Thyroid gland (tissue), 4 donors: Measurements from ENCODE around the gene EPN1. TPM values are rescaled to one million over a fixed set of nuclear protein-coding genes. Genes with fewer than 3 reads are reported as not detected.

Source experiments
- DNase-seq, 2 donors: peaks; one replicate each; pipeline ENCODE4 v3.0.0-alpha.2; 2019
- H3K27ac ChIP-seq, 3 donors: fragments of 200-600 bp; sonication (generic); 1 replicate in 2 of 3; 2 replicates in 1 of 3; pipeline ENCODE4 v1.5.1; 2016 to 2019; ENCODE audit warnings: mild to moderate bottlenecking in 1 of 3, moderate library complexity in 1 of 3
- H3K27me3 ChIP-seq: fragments of 200-600 bp; sonication (generic); one replicate; pipeline ENCODE4 v1.5.1; 2019
- H3K36me3 ChIP-seq, 2 donors: fragments of 200-600 bp; sonication (generic); one replicate each; pipeline ENCODE4 v1.5.1; 2016 to 2019
- H3K4me1 ChIP-seq, 2 donors: fragments of 200-600 bp; sonication (generic); one replicate each; pipeline ENCODE4 v1.5.1; 2017 to 2019
- H3K4me3 ChIP-seq, 3 donors: fragments of 200-600 bp; sonication (generic); replicated peaks in 1 of 3; 1 replicate in 2 of 3; 2 replicates in 1 of 3; pipeline ENCODE4 v1.5.1; 2016; ENCODE audit warnings: mild to moderate bottlenecking in 1 of 3
- H3K9me3 ChIP-seq: fragments of 200-600 bp; sonication (generic); one replicate; pipeline ENCODE4 v1.5.1; 2017
- CTCF ChIP-seq, 6 experiments: fragments of 200-600 bp in 3 of 6; fragments of 450-650 bp in 3 of 6; sonication (generic) in 3 of 6; IDR thresholded peaks; one replicate each; pipeline ENCODE4 v1.5.1; 2016 to 2019; ENCODE audit warnings: antibody characterized with exemption in 6 of 6, mild to moderate bottlenecking in 2 of 6, inconsistent platforms in 1 of 6, moderate library complexity in 1 of 6
- POLR2A ChIP-seq, 2 donors: fragments of 450-650 bp; IDR thresholded peaks; one replicate each; pipeline ENCODE4 v1.6.1; 2017; ENCODE audit warnings: antibody characterized with exemption in 2 of 2, mild to moderate bottlenecking in 2 of 2, moderate library complexity in 1 of 2
- WGBS, 2 donors: methylation state at CpG; one replicate each; pipeline ENCODE4 v1.1.5; 2017; 5-methylcytosine and 5-hydroxymethylcytosine counted together
- intact Hi-C: fragments of 100-400 bp; cut with DNase I; formaldehyde crosslinking; loops from one replicate; pipeline ENCODE4 v1.15.1; 2023
- total RNA-seq, 4 donors: library from RNA; depleted of rRNA; stranded (reverse); fragments of >200 nt; gene quantifications; one replicate each; pipeline ENCODE4 v1.2.3, GENCODE V29; 2016

The EPN1 gene
- total RNA-seq, 4 donors from 2014 or later: 34.8 to 102 (median 72.2) TPM

- 89 to 100% methylated on average over 4 to 12 of the region's 12 CpGs for WGBS, 2 donors
- no peak for DNase-seq
- no peak overlapping the region for H3K27ac ChIP-seq
- peaks cover 49 to 57% of the 10 kb centered on the region in 2 donors for H3K36me3 ChIP-seq
- peaks cover 32 to 41% of the 10 kb centered on the region in 2 donors for H3K4me1 ChIP-seq
- H3K4me3 ChIP-seq: no peak overlapping the region
- H3K27me3 ChIP-seq: no peaks in the 10 kb centered on the region
- no peaks in the 10 kb centered on the region for H3K9me3 ChIP-seq
- intact Hi-C loops: no loop called here
- TF ChIP-seq POLR2A (IDR thresholded peaks at IDR 0.05): no peak
- no peak for TF ChIP-seq CTCF (IDR thresholded peaks at IDR 0.05)
These were observed 14.6 kb upstream of the EPN1 start for GRCh38 chr19:55660404-55660803.

DNA sequence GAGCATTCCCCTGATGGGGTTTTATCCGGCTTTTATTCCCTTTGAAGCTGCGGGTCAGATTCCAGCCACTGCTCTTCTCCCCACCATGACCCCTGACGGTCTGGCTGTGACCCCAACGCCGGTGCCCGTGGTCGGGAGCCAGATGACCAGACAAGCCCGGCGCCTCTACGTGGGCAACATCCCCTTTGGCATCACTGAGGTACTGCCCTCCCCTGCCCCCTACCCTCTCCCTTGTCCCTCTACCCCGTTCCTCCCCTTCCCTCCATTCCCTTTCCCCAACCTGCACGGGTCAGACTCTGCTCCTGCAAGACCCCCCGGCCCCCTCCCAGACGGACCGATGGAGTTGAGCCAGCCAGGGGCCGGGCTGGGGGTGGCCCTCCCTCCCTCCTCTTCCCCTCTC lies 14.0 kb upstream of the EPN1 start:
- H3K27ac ChIP-seq: no peak overlapping the region
- WGBS, 2 donors: 80 to 85% methylated on average over 12 to 16 of the region's 16 CpGs
- H3K27me3 ChIP-seq: no peaks in the 10 kb centered on the region
- H3K4me1 ChIP-seq: peaks cover 27 to 38% of the 10 kb centered on the region in 2 donors
- no peak overlapping the region for H3K4me3 ChIP-seq
- intact Hi-C loops: no loop called here
- H3K9me3 ChIP-seq: no peaks in the 10 kb centered on the region
- H3K36me3 ChIP-seq: peaks cover 55 to 59% of the 10 kb centered on the region in 2 donors
- no peak for TF ChIP-seq POLR2A (IDR thresholded peaks at IDR 0.05)
- no peak for TF ChIP-seq CTCF (IDR thresholded peaks at IDR 0.05)
- no peak for DNase-seq

GRCh38 chr19:55661826-55662225 lies 13.2 kb upstream of the EPN1 start:
- TF ChIP-seq CTCF (IDR thresholded peaks at IDR 0.05): no peak
- no peak for TF ChIP-seq POLR2A (IDR thresholded peaks at IDR 0.05)
- no peak for DNase-seq
- WGBS, 2 donors: 78 to 80% methylated on average over 7 of the region's 7 CpGs
- peaks cover 19 to 30% of the 10 kb centered on the region in 2 donors for H3K4me1 ChIP-seq
- H3K9me3 ChIP-seq: no peaks in the 10 kb centered on the region
- peaks cover 63 to 67% of the 10 kb centered on the region in 2 donors for H3K36me3 ChIP-seq
- H3K27ac ChIP-seq: no peak overlapping the region
- intact Hi-C loops: no loop called here
- no peak overlapping the region for H3K4me3 ChIP-seq
- H3K27me3 ChIP-seq: no peaks in the 10 kb centered on the region

DNA sequence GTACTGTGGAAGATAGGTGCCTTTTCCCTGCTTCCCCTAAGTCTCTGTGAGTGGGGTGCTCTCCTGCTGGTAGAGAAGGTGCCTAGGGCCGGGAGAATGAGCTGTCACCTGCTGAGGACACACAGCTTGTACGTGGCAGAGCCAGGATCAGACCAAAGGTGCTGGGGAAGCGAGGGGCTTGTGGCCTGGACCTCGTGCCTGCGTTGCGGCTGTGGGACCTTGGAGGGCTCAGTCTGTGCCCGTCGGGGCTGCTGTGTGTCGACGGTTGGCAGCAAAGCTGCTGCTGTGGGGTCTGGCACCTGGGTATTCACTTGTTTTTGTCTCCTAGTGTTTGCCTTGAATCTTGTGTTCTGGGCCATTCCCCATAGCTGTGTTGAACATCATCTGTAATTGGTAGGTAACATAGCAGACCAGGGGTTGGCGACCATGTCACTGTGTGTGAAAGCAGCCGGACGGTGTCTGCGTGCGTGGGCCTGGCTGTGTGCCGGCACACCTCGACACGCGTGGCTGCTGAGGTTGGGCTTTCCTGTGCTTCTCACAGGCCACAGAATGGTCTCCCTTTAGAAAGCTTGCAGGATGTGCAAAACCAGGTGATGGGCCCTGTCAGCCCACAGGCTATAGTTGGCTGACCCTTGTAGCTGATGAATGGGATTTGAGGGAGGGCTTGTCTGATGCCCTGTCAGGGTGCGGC lies 11.0 kb upstream of the EPN1 start:
- TF ChIP-seq POLR2A (IDR thresholded peaks at IDR 0.05) (no peak), CTCF (IDR thresholded peaks at IDR 0.05) (no peak)
- peaks cover 0 to 8% of the 10 kb centered on the region in 2 donors for H3K4me1 ChIP-seq
- no peaks in the 10 kb centered on the region for H3K27me3 ChIP-seq
- intact Hi-C loops: no loop called here
- no peak overlapping the region for H3K4me3 ChIP-seq
- H3K9me3 ChIP-seq: no peaks in the 10 kb centered on the region
- no peak for DNase-seq
- 94 to 96% methylated on average over 17 to 19 of the region's 20 CpGs for WGBS, 2 donors
- peaks cover 82 to 89% of the 10 kb centered on the region in 2 donors for H3K36me3 ChIP-seq
- H3K27ac ChIP-seq: no peak overlapping the region

- peaks cover 82 to 83% of the 10 kb centered on the region in 2 donors for H3K36me3 ChIP-seq
These were observed 8.6 kb upstream of the EPN1 start for GRCh38 chr19:55666343-55667005.

More at GRCh38 chr19:55666343-55667005, 8.6 kb upstream of the EPN1 start:
- H3K27ac ChIP-seq: no peak overlapping the region
- intact Hi-C loops: no loop called here
- H3K4me1 ChIP-seq: no peaks in the 10 kb centered on the region
- no peaks in the 10 kb centered on the region for H3K9me3 ChIP-seq
- no peak for DNase-seq
- no peaks in the 10 kb centered on the region for H3K27me3 ChIP-seq
- TF ChIP-seq POLR2A (IDR thresholded peaks at IDR 0.05): no peak
- no peak for TF ChIP-seq CTCF (IDR thresholded peaks at IDR 0.05)
- H3K4me3 ChIP-seq: no peak overlapping the region
- WGBS, 2 donors: 91 to 95% methylated on average over 8 to 12 of the region's 12 CpGs
